OCI-LY3 (cell line): ENCODE results near the gene EFCAB10.
"Not testable (repeated sequence)": the region's sequence is repeated elsewhere in the genome, so short reads cannot be mapped to it uniquely, and the experiment has no call there.

Experiments
- H2AFZ ChIP-seq: fragments of 200-600, 300-600 bp; shearing (Covaris generic); 2 replicates; pipeline ENCODE4 v1.6.0; 2014; ENCODE audit warnings: antibody characterized with exemption, low read depth, low read length
- H3K27ac ChIP-seq: fragments of 200-600, 300-600 bp; sonication (generic); 2 replicates; pipeline ENCODE4 v1.5.1; 2014; ENCODE audit warnings: mild to moderate bottlenecking, low read length, moderate library complexity, mixed read lengths
- H3K27me3 ChIP-seq: fragments of 200-600, 300-600 bp; sonication (generic); 2 replicates; pipeline ENCODE4 v1.6.1; 2014; ENCODE audit warnings: low read depth, low read length, mixed read lengths
- H3K36me3 ChIP-seq: fragments of 200-600, 300-600 bp; sonication (generic); replicated peaks from 2 replicates; pipeline ENCODE3; 2014; ENCODE audit warnings: low read depth, low read length, mixed read lengths
- H3K4me1 ChIP-seq: fragments of 300-600, 200-600 bp; sonication (generic); 2 replicates; pipeline ENCODE4 v1.6.1; 2014; ENCODE audit warnings: low read length, mixed read lengths
- H3K4me2 ChIP-seq: fragments of 200-600, 300-600 bp; sonication (generic); 2 replicates; pipeline ENCODE4 v1.6.1; 2014; ENCODE audit warnings: low read length, mixed read lengths
- H3K4me3 ChIP-seq: fragments of 300-600, 200-600 bp; sonication (generic); 2 replicates; pipeline ENCODE4 v1.5.1; 2014; ENCODE audit warnings: antibody characterized with exemption, mild to moderate bottlenecking, low read length, moderate library complexity
- H3K79me2 ChIP-seq: fragments of 300-600, 200-600 bp; shearing (Covaris generic); 2 replicates; pipeline ENCODE4 v1.6.1; 2014; ENCODE audit warnings: mild to moderate bottlenecking, low read length, mixed read lengths
- H3K9ac ChIP-seq: fragments of 300-600, 200-600 bp; shearing (Covaris generic); 2 replicates; pipeline ENCODE4 v1.6.0; 2014; ENCODE audit warnings: mild to moderate bottlenecking, low read length, moderate library complexity
- H3K9me3 ChIP-seq: fragments of 200-600, 300-600 bp; shearing (Covaris generic); 2 replicates; pipeline ENCODE4 v1.6.1; 2014; ENCODE audit warnings: low read length, mixed read lengths; ENCODE audit not compliant: insufficient read depth
- H4K20me1 ChIP-seq: fragments of 200-600, 300-600 bp; sonication (generic); 2 replicates; pipeline ENCODE4 v1.6.1; 2016; ENCODE audit warnings: low read length, mixed read lengths; ENCODE audit not compliant: insufficient read depth
- CTCF ChIP-seq: fragments of 200-600, 300-600 bp; sonication (generic); IDR thresholded peaks from 2 replicates; pipeline ENCODE4 v1.5.1; 2014; ENCODE audit warnings: antibody characterized with exemption, low read length, low read depth
- EZH2phosphoT487 ChIP-seq: fragments of 200-600 bp; shearing (Covaris generic); IDR thresholded peaks from 2 replicates; pipeline ENCODE4 v1.6.1; 2018; ENCODE audit warnings: antibody characterized with exemption, mixed run types, low read depth

EFCAB10 gene

GRCh38 chr7:105530126-105530525 lies 51.2 kb downstream of the EFCAB10 start:
- Histone ChIP-seq H4K20me1 (no peaks in the 10 kb centered on the region), H3K4me3 (no peak overlapping the region), H3K36me3 (peaks cover 2% of the 10 kb centered on the region), H3K9me3 (no peaks in the 10 kb centered on the region), H2AFZ (no peak overlapping the region), H3K4me1 (peaks cover 10% of the 10 kb centered on the region), H3K4me2 (no peak overlapping the region), H3K27ac (no peak overlapping the region), H3K9ac (no peak overlapping the region), H3K27me3 (no peaks in the 10 kb centered on the region), H3K79me2 (peaks cover 26% of the 10 kb centered on the region)
- TF ChIP-seq CTCF (no peak), EZH2phosphoT487 (no peak)

- H4K20me1 ChIP-seq, H3K27ac ChIP-seq, H3K36me3 ChIP-seq, H3K27me3 ChIP-seq, H2AFZ ChIP-seq, H3K4me3 ChIP-seq, H3K79me2 ChIP-seq, H3K9me3 ChIP-seq, H3K4me1 ChIP-seq, H3K4me2 ChIP-seq, H3K9ac ChIP-seq: not testable (repeated sequence)
These were observed 53.6 kb downstream of the EFCAB10 start for GRCh38 chr7:105527737-105528136.

- peaks cover 8% of the 10 kb centered on the region; the same call in 1 of the 2 replicates for H3K4me1 ChIP-seq
These were observed 56.5 kb downstream of the EFCAB10 start for GRCh38 chr7:105524840-105525239.

GRCh38 chr7:105524423-105524822 lies 56.9 kb downstream of the EFCAB10 start:
- H3K4me3 ChIP-seq, H3K9ac ChIP-seq, H3K36me3 ChIP-seq, H3K4me1 ChIP-seq, H3K27ac ChIP-seq, H3K27me3 ChIP-seq, H4K20me1 ChIP-seq, H2AFZ ChIP-seq, H3K4me2 ChIP-seq, H3K9me3 ChIP-seq: not testable (repeated sequence)
- peaks cover 25% of the 10 kb centered on the region for H3K79me2 ChIP-seq

More at GRCh38 chr7:105524840-105525239, 56.5 kb downstream of the EFCAB10 start:
- no peak overlapping the region for H3K4me2 ChIP-seq
- H3K4me3 ChIP-seq = no peak overlapping the region
- 0 out of 2 replicates have a peak, but pooled peaks cover under 1% of the 10 kb centered on the region for H4K20me1 ChIP-seq
- H3K27ac ChIP-seq = no peak overlapping the region
- H3K9me3 ChIP-seq = no peaks in the 10 kb centered on the region
- no peak overlapping the region for H3K9ac ChIP-seq
- H2AFZ ChIP-seq = no peak overlapping the region
- TF ChIP-seq EZH2phosphoT487 (no peak), CTCF (no peak)
- H3K27me3 ChIP-seq = no peaks in the 10 kb centered on the region
- H3K36me3 ChIP-seq = no peaks in the 10 kb centered on the region
- peaks cover 21% of the 10 kb centered on the region for H3K79me2 ChIP-seq

GRCh38 chr7:105521717-105522463 lies 59.4 kb downstream of the EFCAB10 start, which contains the start of gene PUS7:
Gene PUS7, minus strand, starts transcription at chr7:105522271. Its CDS starts 13,759 bp downstream, at chr7:105508512.
- no peaks in the 10 kb centered on the region for H3K27me3 ChIP-seq
- H3K27ac ChIP-seq = peak within 1 kb of the TSS; percentile 20
- H3K36me3 ChIP-seq = peaks cover 6% of the 10 kb centered on the region
- H3K9ac ChIP-seq = peak within 1 kb of the TSS; percentile 73
- H3K4me1 ChIP-seq = peaks cover 8% of the 10 kb centered on the region; the same call in 1 of the 2 replicates
- peak within 1 kb of the TSS; percentile 97 for H2AFZ ChIP-seq
- H3K79me2 ChIP-seq = peaks cover 50% of the 10 kb centered on the region
- TF ChIP-seq EZH2phosphoT487 = no peak
- TF ChIP-seq CTCF = no peak
- peak within 1 kb of the TSS; percentile 79 for H3K4me2 ChIP-seq
- peaks cover 3% of the 10 kb centered on the region; the same call in 1 of the 2 replicates for H4K20me1 ChIP-seq
- H3K9me3 ChIP-seq = no peaks in the 10 kb centered on the region
- peak within 1 kb of the TSS; percentile 87 for H3K4me3 ChIP-seq
